ENCODE measurements around the gene CAV3. TPM values are rescaled to one million over a fixed set of nuclear protein-coding genes. Genes with fewer than 3 reads are reported as not detected.
A peak's percentile ranks its signal among the peaks of the same experiment; 100 is the strongest.

CAV3 gene
- total RNA-seq, 1 experiment from 2014 or later, result not detected

DNA sequence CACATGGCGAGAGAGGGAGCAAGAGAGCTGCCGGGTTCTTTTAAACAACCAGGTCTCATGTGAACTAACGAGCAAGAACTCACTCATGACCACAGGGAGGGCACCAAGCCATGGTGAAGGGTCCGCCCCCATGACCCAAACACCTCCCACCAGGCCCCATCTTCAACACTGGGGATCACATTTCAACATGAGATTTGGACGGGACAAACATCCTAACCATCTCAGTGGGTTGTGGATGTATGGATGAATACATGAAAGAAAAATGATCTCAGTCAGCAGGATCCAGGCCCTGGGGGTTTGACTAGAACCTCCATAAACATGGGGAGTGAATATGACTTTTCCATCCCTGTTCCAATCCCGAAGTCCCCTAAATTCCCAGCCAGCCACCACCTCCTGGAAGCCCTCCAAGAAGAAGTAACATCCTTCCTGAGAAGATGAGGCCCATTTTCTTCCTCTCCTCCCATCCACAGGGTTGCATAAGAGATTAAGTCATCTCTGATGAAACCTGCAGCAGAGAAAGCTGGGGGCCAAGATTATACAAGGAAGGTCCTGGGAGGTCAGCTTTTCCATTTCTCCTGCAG lies 9.5 kb downstream of the CAV3 start:
- Histone ChIP-seq H3K4me1 (ENCODE audit: control insufficient read depth in 1 of 2, insufficient read depth in 2 of 2, low read length in 2 of 2) (peaks cover 41 to 55% of the 10 kb centered on the region in 2 experiments), H4K20me1 (ENCODE audit: insufficient read depth) (no peaks in the 10 kb centered on the region), H3K79me2 (ENCODE audit: insufficient read depth, low read length) (no peaks in the 10 kb centered on the region), H2AFZ (ENCODE audit: low read depth, low read length, poor library complexity, severe bottlenecking) (no peak overlapping the region), H3K36me3 (ENCODE audit: control insufficient read depth in 1 of 2, insufficient read depth in 2 of 2, low read length in 2 of 2) (no peaks in the 10 kb centered on the region), H3K4me2 (ENCODE audit: low read length) (no peak overlapping the region), H3K4me3 (replicated peaks in 1 of 2; ENCODE audit: low read depth in 1 of 2, low read length in 2 of 2) (no peak overlapping the region), H3K9me2 (ENCODE audit: insufficient read depth) (no peaks in the 10 kb centered on the region), H3K27me3 (ENCODE audit: insufficient read depth, low read length) (no peaks in the 10 kb centered on the region), H3K9me3 (ENCODE audit: control insufficient read depth in 1 of 2, insufficient read depth in 1 of 2, low read depth in 1 of 2, low read length in 2 of 2) (no peaks in the 10 kb centered on the region), H3K27ac (ENCODE audit: low read depth, low read length) (no peak overlapping the region), H3K9ac (ENCODE audit: low read length) (no peak overlapping the region)
- no peak for ATAC-seq
- intact Hi-C loops (cut with micrococcal nuclease), result no loop called here
- TF ChIP-seq RAD21 (IDR thresholded peaks at IDR 0.05; ENCODE audit: low read depth), result no peak
- peak; percentile 38; the same call in 1 of the 2 replicates for TF ChIP-seq CEBPB (IDR thresholded peaks at IDR 0.05; ENCODE audit: low read depth)
- TF ChIP-seq, protein P1, sequence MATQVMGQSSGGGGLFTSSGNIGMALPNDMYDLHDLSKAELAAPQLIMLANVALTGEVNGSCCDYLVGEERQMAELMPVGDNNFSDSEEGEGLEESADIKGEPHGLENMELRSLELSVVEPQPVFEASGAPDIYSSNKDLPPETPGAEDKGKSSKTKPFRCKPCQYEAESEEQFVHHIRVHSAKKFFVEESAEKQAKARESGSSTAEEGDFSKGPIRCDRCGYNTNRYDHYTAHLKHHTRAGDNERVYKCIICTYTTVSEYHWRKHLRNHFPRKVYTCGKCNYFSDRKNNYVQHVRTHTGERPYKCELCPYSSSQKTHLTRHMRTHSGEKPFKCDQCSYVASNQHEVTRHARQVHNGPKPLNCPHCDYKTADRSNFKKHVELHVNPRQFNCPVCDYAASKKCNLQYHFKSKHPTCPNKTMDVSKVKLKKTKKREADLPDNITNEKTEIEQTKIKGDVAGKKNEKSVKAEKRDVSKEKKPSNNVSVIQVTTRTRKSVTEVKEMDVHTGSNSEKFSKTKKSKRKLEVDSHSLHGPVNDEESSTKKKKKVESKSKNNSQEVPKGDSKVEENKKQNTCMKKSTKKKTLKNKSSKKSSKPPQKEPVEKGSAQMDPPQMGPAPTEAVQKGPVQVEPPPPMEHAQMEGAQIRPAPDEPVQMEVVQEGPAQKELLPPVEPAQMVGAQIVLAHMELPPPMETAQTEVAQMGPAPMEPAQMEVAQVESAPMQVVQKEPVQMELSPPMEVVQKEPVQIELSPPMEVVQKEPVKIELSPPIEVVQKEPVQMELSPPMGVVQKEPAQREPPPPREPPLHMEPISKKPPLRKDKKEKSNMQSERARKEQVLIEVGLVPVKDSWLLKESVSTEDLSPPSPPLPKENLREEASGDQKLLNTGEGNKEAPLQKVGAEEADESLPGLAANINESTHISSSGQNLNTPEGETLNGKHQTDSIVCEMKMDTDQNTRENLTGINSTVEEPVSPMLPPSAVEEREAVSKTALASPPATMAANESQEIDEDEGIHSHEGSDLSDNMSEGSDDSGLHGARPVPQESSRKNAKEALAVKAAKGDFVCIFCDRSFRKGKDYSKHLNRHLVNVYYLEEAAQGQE (IDR thresholded peaks at IDR 0.05; ENCODE audit: low read depth), result no peak
- BruUV-seq (replicated peaks), result no TSS peak
- ChIA-PET RAD21 (ENCODE audit: low non-redundant PET in 1 of 2, low total read pairs in 2 of 2, uncharacterized antibody in 2 of 2, unreplicated experiment in 2 of 2) (no interaction called here), POLR2A (no interaction called here), CTCF (interaction anchor here (3.0 kb wide), 1 partner anchor 12 kb away, joined by 10 read pairs; no protein-coding TSS in a partner anchor)
- DNase-seq (ENCODE audit: low read depth, low spot score), result no peak

DNA sequence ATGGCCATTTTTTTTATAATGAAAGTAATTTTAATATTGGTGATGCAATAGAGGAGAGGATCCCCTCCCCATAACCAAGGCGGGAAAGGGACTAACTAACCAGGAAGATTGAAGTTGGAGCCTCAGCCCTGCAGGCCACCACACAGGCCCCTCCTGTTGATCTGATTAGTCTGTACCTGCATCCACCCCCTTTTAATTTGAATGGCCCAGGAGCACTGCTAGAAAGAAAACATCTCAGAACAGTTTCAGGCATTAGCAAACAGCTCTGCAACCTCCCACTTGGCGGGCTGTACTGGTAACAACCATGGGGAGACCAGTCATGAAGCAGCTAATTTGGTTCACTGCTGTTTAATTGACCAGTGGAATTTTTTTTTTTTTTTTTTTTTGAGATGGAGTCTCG lies 10.3 kb downstream of the CAV3 start:
- Histone ChIP-seq H3K4me2 (ENCODE audit: low read length) (no peak overlapping the region), H3K9ac (ENCODE audit: low read length) (no peak overlapping the region), H3K9me2 (ENCODE audit: insufficient read depth) (no peaks in the 10 kb centered on the region), H3K4me1 (ENCODE audit: control insufficient read depth in 1 of 2, insufficient read depth in 2 of 2, low read length in 2 of 2) (peaks cover 41 to 47% of the 10 kb centered on the region in 2 experiments), H3K4me3 (replicated peaks in 1 of 2; ENCODE audit: low read depth in 1 of 2, low read length in 2 of 2) (no peak overlapping the region), H4K20me1 (ENCODE audit: insufficient read depth) (no peaks in the 10 kb centered on the region), H3K36me3 (ENCODE audit: control insufficient read depth in 1 of 2, insufficient read depth in 2 of 2, low read length in 2 of 2) (no peaks in the 10 kb centered on the region), H3K79me2 (ENCODE audit: insufficient read depth, low read length) (no peaks in the 10 kb centered on the region), H3K27me3 (ENCODE audit: insufficient read depth, low read length) (no peaks in the 10 kb centered on the region), H3K9me3 (ENCODE audit: control insufficient read depth in 1 of 2, insufficient read depth in 1 of 2, low read depth in 1 of 2, low read length in 2 of 2) (no peaks in the 10 kb centered on the region), H2AFZ (ENCODE audit: low read depth, low read length, poor library complexity, severe bottlenecking) (no peak overlapping the region), H3K27ac (ENCODE audit: low read depth, low read length) (no peak overlapping the region)
- no TSS peak for BruUV-seq (replicated peaks)
- DNase-seq (ENCODE audit: low read depth, low spot score) (no peak), ATAC-seq (no peak)
- CTCF ChIA-PET, result interaction anchor here (1.1 kb wide), 1 partner anchor 25 kb away, joined by 3 read pairs; the partner anchor contains the start of gene OXTR
- POLR2A ChIA-PET, result no interaction called here
- RAD21 ChIA-PET (ENCODE audit: low non-redundant PET in 1 of 2, low total read pairs in 2 of 2, uncharacterized antibody in 2 of 2, unreplicated experiment in 2 of 2), result no interaction called here
- intact Hi-C loops (cut with micrococcal nuclease), result no loop called here
- TF ChIP-seq, protein P2, sequence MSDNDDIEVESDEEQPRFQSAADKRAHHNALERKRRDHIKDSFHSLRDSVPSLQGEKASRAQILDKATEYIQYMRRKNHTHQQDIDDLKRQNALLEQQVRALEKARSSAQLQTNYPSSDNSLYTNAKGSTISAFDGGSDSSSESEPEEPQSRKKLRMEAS (IDR thresholded peaks at IDR 0.05), result no peak
- TF ChIP-seq RAD21 (IDR thresholded peaks at IDR 0.05; ENCODE audit: low read depth), result no peak
- no peak for TF ChIP-seq YY1 (IDR thresholded peaks at IDR 0.05; ENCODE audit: extremely low read depth, insufficient replicate concordance, low read depth, low read length)
- no peak for TF ChIP-seq ELF1 (IDR thresholded peaks at IDR 0.05; ENCODE audit: borderline replicate concordance, low read depth)
- no peak for TF ChIP-seq EGR1 (IDR thresholded peaks at IDR 0.05; ENCODE audit: low read depth)
- TF ChIP-seq FOSL1 (IDR thresholded peaks at IDR 0.05; ENCODE audit: low read depth), result no peak
- TF ChIP-seq SP1 (IDR thresholded peaks at IDR 0.05; ENCODE audit: low read depth), result no peak
- TF ChIP-seq JUND (IDR thresholded peaks at IDR 0.05), result no peak
- TF ChIP-seq, protein P3, sequence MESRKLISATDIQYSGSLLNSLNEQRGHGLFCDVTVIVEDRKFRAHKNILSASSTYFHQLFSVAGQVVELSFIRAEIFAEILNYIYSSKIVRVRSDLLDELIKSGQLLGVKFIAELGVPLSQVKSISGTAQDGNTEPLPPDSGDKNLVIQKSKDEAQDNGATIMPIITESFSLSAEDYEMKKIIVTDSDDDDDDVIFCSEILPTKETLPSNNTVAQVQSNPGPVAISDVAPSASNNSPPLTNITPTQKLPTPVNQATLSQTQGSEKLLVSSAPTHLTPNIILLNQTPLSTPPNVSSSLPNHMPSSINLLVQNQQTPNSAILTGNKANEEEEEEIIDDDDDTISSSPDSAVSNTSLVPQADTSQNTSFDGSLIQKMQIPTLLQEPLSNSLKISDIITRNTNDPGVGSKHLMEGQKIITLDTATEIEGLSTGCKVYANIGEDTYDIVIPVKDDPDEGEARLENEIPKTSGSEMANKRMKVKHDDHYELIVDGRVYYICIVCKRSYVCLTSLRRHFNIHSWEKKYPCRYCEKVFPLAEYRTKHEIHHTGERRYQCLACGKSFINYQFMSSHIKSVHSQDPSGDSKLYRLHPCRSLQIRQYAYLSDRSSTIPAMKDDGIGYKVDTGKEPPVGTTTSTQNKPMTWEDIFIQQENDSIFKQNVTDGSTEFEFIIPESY (IDR thresholded peaks at IDR 0.05; ENCODE audit: extremely low read depth, insufficient replicate concordance, low read length), result no peak
- TF ChIP-seq, protein P4, sequence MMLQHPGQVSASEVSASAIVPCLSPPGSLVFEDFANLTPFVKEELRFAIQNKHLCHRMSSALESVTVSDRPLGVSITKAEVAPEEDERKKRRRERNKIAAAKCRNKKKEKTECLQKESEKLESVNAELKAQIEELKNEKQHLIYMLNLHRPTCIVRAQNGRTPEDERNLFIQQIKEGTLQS (IDR thresholded peaks at IDR 0.05), result no peak
- TF ChIP-seq CEBPB (IDR thresholded peaks at IDR 0.05; ENCODE audit: low read depth), result no peak
- TF ChIP-seq CBX3 (IDR thresholded peaks at IDR 0.05; ENCODE audit: low read depth), result no peak
- TF ChIP-seq SRF (IDR thresholded peaks at IDR 0.05; ENCODE audit: low read depth), result no peak
- no peak for TF ChIP-seq EZH2phosphoT487 (IDR thresholded peaks at IDR 0.05; ENCODE audit: borderline replicate concordance)
